GM04503 (cell line): ENCODE results near the gene MORN4.
"Not testable (repeated sequence)": the region's sequence is repeated elsewhere in the genome, so short reads cannot be mapped to it uniquely, and the experiment has no call there.

Experiments
- DNase-seq: peaks from one replicate; pipeline ENCODE4 v3.0.0-alpha.2; 2012; ENCODE audit warnings: low read depth

Gene MORN4

GRCh38 chr10:97596101-97597082 lies 36.9 kb downstream of the MORN4 start:
- peak; percentile 67 for DNase-seq

- DNase-seq: no peak
Observed at GRCh38 chr10:97593421-97593820, 39.9 kb downstream of the MORN4 start.

- DNase-seq: no peak
Observed at GRCh38 chr10:97590748-97591495, 42.4 kb downstream of the MORN4 start.

- no peak for DNase-seq
Observed at GRCh38 chr10:97590082-97590747, 43.1 kb downstream of the MORN4 start.

GRCh38 chr10:97589479-97589878 lies 43.8 kb downstream of the MORN4 start, which contains the start of gene C10orf62:
C10orf62 (plus strand) TSS chr10:97589721; CDS start chr10:97589898, 177 bp downstream.
- no peak for DNase-seq

- DNase-seq: no peak
Observed at GRCh38 chr10:97587183-97587582, 46.1 kb downstream of the MORN4 start.

- no peak for DNase-seq
Observed at GRCh38 chr10:97585439-97585811, 47.9 kb downstream of the MORN4 start.

- no peak for DNase-seq
Observed at GRCh38 chr10:97584798-97585438, 48.4 kb downstream of the MORN4 start.

- no peak for DNase-seq
Observed at GRCh38 chr10:97584060-97584797, 49.1 kb downstream of the MORN4 start, which contains the start of gene HOGA1. HOGA1 (plus strand) TSS chr10:97584389; CDS start chr10:97584704, 315 bp downstream.

GRCh38 chr10:97583476-97583875 lies 49.8 kb downstream of the MORN4 start:
- DNase-seq: no peak

- DNase-seq: no peak
Observed at GRCh38 chr10:97582169-97582568, 51.1 kb downstream of the MORN4 start.

GRCh38 chr10:97580421-97581367 lies 52.6 kb downstream of the MORN4 start:
- no peak for DNase-seq

GRCh38 chr10:97578171-97578844 lies 55.0 kb downstream of the MORN4 start:
- DNase-seq: no peak

GRCh38 chr10:97577701-97578100 lies 55.6 kb downstream of the MORN4 start:
- no peak for DNase-seq

- not testable (repeated sequence) for DNase-seq
Observed at GRCh38 chr10:97576487-97576886, 56.8 kb downstream of the MORN4 start.

- DNase-seq: no peak
Observed at GRCh38 chr10:97575127-97575668, 58.1 kb downstream of the MORN4 start.

- DNase-seq: peak; percentile 37
Observed at GRCh38 chr10:97574374-97575126, 58.8 kb downstream of the MORN4 start.

GRCh38 chr10:97573672-97574071 lies 59.6 kb downstream of the MORN4 start:
- no peak for DNase-seq
